A549 (cell line): Measurements from ENCODE around the gene C19orf47. TPM values are rescaled to one million over a fixed set of nuclear protein-coding genes. Genes with fewer than 3 reads are reported as not detected.

ENCODE experiments used
- ATAC-seq, 2 experiments: fragments of 200-7000 bp in 1 of 2; fragments of >200 bp in 1 of 2; cut with Nextera tagmentation in 1 of 2; cut with Tn5 transposase in 1 of 2; 3 replicates each; pipeline versions ENCODE4 v1.8.0 to v1.9.1; 2018 to 2020; ENCODE audit warnings: mild to moderate bottlenecking in 1 of 2, moderate library complexity in 1 of 2
- CTCF ChIA-PET: fragments of 300-600 bp; sonication (Branson Sonifier 250); formaldehyde crosslinking; extraction: SDS; loops from one replicate; lab custom pipeline; 2021; ENCODE audit warnings: antibody characterized with exemption, inconsistent platforms; lab: Yijun Ruan, JAX
- POLR2A ChIA-PET: fragments of 350-600 bp; formaldehyde crosslinking; extraction: SDS; loops from one replicate; lab custom pipeline; 2021; ENCODE audit warnings: antibody characterized with exemption, inconsistent platforms; lab: Yijun Ruan, JAX
- DNase-seq, 2 experiments: peaks; one replicate each; pipeline versions ENCODE4 v3.0.0 to v3.0.0-alpha.2; 2011 to 2016; ENCODE audit warnings: low read depth in 1 of 2, low spot score in 1 of 2
- FAIRE-seq: peaks from 2 replicates; lab custom pipeline; 2011; peaks lifted over from hg19 to GRCh38; lab: Jason Lieb, UNC
- H3K27ac ChIP-seq, 2 experiments: fragments of >200 bp; sonication (Bioruptor Twin); formaldehyde crosslinking; 3 replicates each; pipeline ENCODE4 v1.5.1; 2016 to 2017
- H3K4me1 ChIP-seq: fragments of >200 bp; sonication (Bioruptor Twin); formaldehyde crosslinking; 3 replicates; pipeline ENCODE4 v1.6.1; 2016
- H3K4me2 ChIP-seq: fragments of >200 bp; sonication (Bioruptor Twin); formaldehyde crosslinking; 3 replicates; pipeline ENCODE4 v1.6.1; 2016
- H3K4me3 ChIP-seq: fragments of >200 bp; sonication (Bioruptor Twin); formaldehyde crosslinking; 3 replicates; pipeline ENCODE4 v1.5.1; 2016
- H3K9me3 ChIP-seq: fragments of >200 bp; sonication (Bioruptor Twin); formaldehyde crosslinking; 3 replicates; pipeline ENCODE4 v1.6.1; 2016
- CBX2 ChIP-seq: fragments of 200-600 bp; sonication (generic); IDR thresholded peaks from 2 replicates; pipeline ENCODE4 v1.6.1; 2016; ENCODE audit warnings: low read depth, mild to moderate bottlenecking, borderline replicate concordance
- CEBPB ChIP-seq, 2 experiments: fragments of >200 bp in 1 of 2; sonication (Bioruptor Twin) in 1 of 2; formaldehyde crosslinking in 1 of 2; IDR thresholded peaks; 2 replicates each; pipeline ENCODE4 v1.6.1; 2012 to 2016
- CHD2 ChIP-seq: fragments of 150-350 bp; IDR thresholded peaks from 2 replicates; pipeline ENCODE4 v1.6.1; 2014; ENCODE audit warnings: low read length; ENCODE audit not compliant: partially characterized antibody
- CTCF ChIP-seq: fragments of >200 bp; sonication (Bioruptor Twin); formaldehyde crosslinking; IDR thresholded peaks from 3 replicates; pipeline ENCODE4 v1.5.1; 2016
- E2F6 ChIP-seq: IDR thresholded peaks from 2 replicates; pipeline ENCODE4 v1.6.1; 2012; ENCODE audit warnings: low read depth, borderline replicate concordance
- EHF ChIP-seq: fragments of 250-450 bp; sonication (Bioruptor Pico); IDR thresholded peaks from 2 replicates; pipeline ENCODE4 v1.5.0; 2020; ENCODE audit warnings: mild to moderate bottlenecking
- EHMT2 ChIP-seq: fragments of 200-600 bp; sonication (generic); IDR thresholded peaks from 2 replicates; pipeline ENCODE4 v1.6.1; 2016; ENCODE audit warnings: antibody characterized with exemption, low read depth, mild to moderate bottlenecking, moderate library complexity
- ELK1 ChIP-seq: fragments of 150-350 bp; IDR thresholded peaks from 2 replicates; pipeline ENCODE4 v1.6.1; 2014; ENCODE audit warnings: low read depth, mild to moderate bottlenecking, low read length
- FOSB ChIP-seq: fragments of 250-450 bp; sonication (Bioruptor Pico); IDR thresholded peaks from 2 replicates; pipeline ENCODE4 v1.5.0; 2020; ENCODE audit warnings: mild to moderate bottlenecking, moderate library complexity
- FOXS1 ChIP-seq: fragments of 250-450 bp; sonication (Bioruptor Pico); IDR thresholded peaks from 2 replicates; pipeline ENCODE4 v1.5.0; 2020; ENCODE audit warnings: mild to moderate bottlenecking, moderate library complexity
- GATA3 ChIP-seq: IDR thresholded peaks from 2 replicates; pipeline ENCODE4 v1.6.1; 2012; ENCODE audit warnings: borderline replicate concordance
- HEYL ChIP-seq: fragments of 250-450 bp; sonication (Bioruptor Pico); IDR thresholded peaks from 2 replicates; pipeline ENCODE4 v1.8.0; 2021; ENCODE audit warnings: mild to moderate bottlenecking, moderate library complexity
- HMGXB4 ChIP-seq: fragments of 250-450 bp; sonication (Bioruptor Pico); IDR thresholded peaks from 2 replicates; pipeline ENCODE4 v1.5.0; 2021; ENCODE audit warnings: mild to moderate bottlenecking, moderate library complexity, borderline replicate concordance
- HOXA7 ChIP-seq: fragments of 250-450 bp; sonication (Bioruptor Pico); IDR thresholded peaks from 2 replicates; pipeline ENCODE4 v1.5.0; 2020; ENCODE audit warnings: mild to moderate bottlenecking, moderate library complexity
- JUN ChIP-seq, 2 experiments: fragments of >200 bp; sonication (Bioruptor Twin); formaldehyde crosslinking; IDR thresholded peaks; 2 replicates in 1 of 2; 3 replicates in 1 of 2; pipeline ENCODE4 v1.6.1; 2016 to 2017
- JUNB ChIP-seq: fragments of >200 bp; sonication (Bioruptor Twin); formaldehyde crosslinking; IDR thresholded peaks from 2 replicates; pipeline ENCODE4 v1.6.1; 2016
- KDM1A ChIP-seq: fragments of 200-600 bp; sonication (generic); IDR thresholded peaks from 2 replicates; pipeline ENCODE4 v1.6.1; 2016; ENCODE audit warnings: low read depth, mild to moderate bottlenecking
- MAX ChIP-seq: IDR thresholded peaks from 2 replicates; pipeline ENCODE4 v1.6.1; 2012
- RAD21 ChIP-seq, 2 experiments: fragments of >200 bp in 1 of 2; sonication (Bioruptor Twin) in 1 of 2; formaldehyde crosslinking in 1 of 2; IDR thresholded peaks in 1 of 2; conservative IDR thresholded peaks in 1 of 2; 2 replicates in 1 of 2; 3 replicates in 1 of 2; pipeline ENCODE4 v1.6.1; 2012 to 2018; ENCODE audit warnings: inconsistent platforms in 1 of 2
- RCOR1 ChIP-seq: fragments of 150-350 bp; IDR thresholded peaks from 2 replicates; pipeline ENCODE4 v1.6.1; 2014; ENCODE audit warnings: antibody characterized with exemption, low read length, low read depth
- RFX5 ChIP-seq: fragments of 450-650 bp; IDR thresholded peaks from 2 replicates; pipeline ENCODE4 v1.7.1; 2014; ENCODE audit warnings: antibody characterized with exemption, mild to moderate bottlenecking, moderate library complexity
- SMC3 ChIP-seq: fragments of >200 bp; sonication (Bioruptor Twin); formaldehyde crosslinking; IDR thresholded peaks from 3 replicates; pipeline ENCODE4 v1.6.1; 2018; ENCODE audit warnings: inconsistent platforms
- TP53 ChIP-seq: fragments of 250-450 bp; sonication (Bioruptor Pico); IDR thresholded peaks from 2 replicates; pipeline ENCODE4 v1.5.0; 2021; ENCODE audit warnings: mild to moderate bottlenecking, moderate library complexity
- ZFP36 ChIP-seq: fragments of 450-650 bp; IDR thresholded peaks from 2 replicates; pipeline ENCODE4 v1.6.1; 2014; ENCODE audit warnings: borderline replicate concordance; ENCODE audit not compliant: partially characterized antibody
- ZNF302 ChIP-seq: fragments of 250-450 bp; sonication (Bioruptor Pico); IDR thresholded peaks from 2 replicates; pipeline ENCODE4 v1.9.0; 2021; ENCODE audit warnings: inconsistent platforms, mild to moderate bottlenecking, moderate library complexity
- ZSCAN20 ChIP-seq: fragments of 250-450 bp; sonication (Bioruptor Pico); IDR thresholded peaks from 2 replicates; pipeline ENCODE4 v1.8.0; 2022; ENCODE audit warnings: mild to moderate bottlenecking, moderate library complexity
- WGBS: methylation state at CpG from one replicate; pipeline ENCODE4 v1.1.6; 2017; ENCODE audit errors: missing lambda C conversion rate; 5-methylcytosine and 5-hydroxymethylcytosine counted together
- polyA plus RNA-seq, 4 experiments: library from polyadenylated mRNA; depleted of rRNA in 3 of 4; stranded (reverse); fragments of >200 nt; fragmentation: RNase III in 1 of 4; extraction: RNeasy Plus Mini Kit Qiagen cat#74134 plus additional on column Dnase treatment in 1 of 4; gene quantifications; 2 replicates in 3 of 4; 3 replicates in 1 of 4; pipeline ENCODE4 v1.2.3, GENCODE V29; 2011 to 2017

Gene C19orf47
- polyA plus RNA-seq, 2 of the 4 experiments (the other 2 are of a cell fraction), result 25.7 to 39.8 TPM

- DNase-seq, result no peak
- Histone ChIP-seq H3K4me2 (no peak overlapping the region), H3K4me3 (no peak overlapping the region), H3K4me1 (no peaks in the 10 kb centered on the region), H3K9me3 (no peaks in the 10 kb centered on the region), H3K27ac (no peak overlapping the region)
- POLR2A ChIA-PET, result interaction anchor here (0.9 to 2.1 kb wide), 2 partner anchors 26 to 31 kb away, joined by 6 to 8 read pairs; partner anchors contain the start of gene SERTAD1
- no peak for FAIRE-seq
- CTCF ChIA-PET, result interaction anchor here (0.6 to 4.3 kb wide), 13 partner anchors 9 to 241 kb away, joined by 3 to 35 read pairs (median 5); partner anchors contain the start of gene SERTAD1
- 70% methylated on average over 13 of the region's 13 CpGs for WGBS
- no peak for TF ChIP-seq RFX5
- no peak for TF ChIP-seq CEBPB (IDR thresholded peaks at IDR 0.05)
- no peak for TF ChIP-seq ZNF302
- no peak for TF ChIP-seq JUNB
- no peak for TF ChIP-seq EHF (CRISPR knock-in tag)
- no peak for TF ChIP-seq RCOR1
- ATAC-seq, result no peak
These were observed 46.6 kb upstream of the C19orf47 start for GRCh38 chr19:40394816-40395210.

GRCh38 chr19:40393894-40394815 lies 46.0 kb upstream of the C19orf47 start:
- CTCF ChIA-PET, result interaction anchor here (0.7 to 4.3 kb wide), 11 partner anchors 7 to 241 kb away, joined by 3 to 35 read pairs (median 5); no protein-coding TSS in a partner anchor
- no peak overlapping the region for H3K4me2 ChIP-seq
- POLR2A ChIA-PET, result interaction anchor here (0.9 to 2.1 kb wide), 2 partner anchors 26 to 32 kb away, joined by 6 to 8 read pairs; partner anchors contain the start of gene SERTAD1
- H3K4me3 ChIP-seq, result no peak overlapping the region
- FAIRE-seq (no peak), DNase-seq (no peak), ATAC-seq (no peak)
- TF ChIP-seq HOXA7 (CRISPR knock-in tag) (no peak), EHMT2 (no peak), RAD21 (conservative IDR thresholded peaks at IDR 0.05 in 1 of 2, IDR thresholded peaks at IDR 0.05 in 1 of 2) (no peak), FOXS1 (CRISPR knock-in tag) (no peak), ZSCAN20 (CRISPR knock-in tag) (no peak), RCOR1 (no peak)
- H3K27ac ChIP-seq, result no peak overlapping the region; a peak in 1 of 6 replicates
- whole genome bisulfite sequencing, result 82% methylated on average over 38 of the region's 41 CpGs
- H3K9me3 ChIP-seq, result no peaks in the 10 kb centered on the region
- H3K4me1 ChIP-seq, result no peaks in the 10 kb centered on the region

GRCh38 chr19:40392894-40393517 lies 44.8 kb upstream of the C19orf47 start:
- Histone ChIP-seq H3K4me3 (no peak overlapping the region), H3K9me3 (no peaks in the 10 kb centered on the region), H3K4me1 (no peaks in the 10 kb centered on the region), H3K27ac (peak overlapping the region in 1 of 2 experiments; percentile 7; a peak in 2 of 6 replicates), H3K4me2 (no peak overlapping the region)
- POLR2A ChIA-PET, result no interaction called here
- 34% methylated on average over 9 of the region's 9 CpGs for WGBS
- ATAC-seq (peak; percentile 78 to 89), DNase-seq (peak; percentile 67 to 81), FAIRE-seq (peak; percentile 61)
- CTCF ChIA-PET, result interaction anchor here (0.7 to 1.5 kb wide), 11 partner anchors 8 to 242 kb away, joined by 3 to 5 read pairs (median 3); partner anchors contain the start of gene SERTAD1
- no peak for TF ChIP-seq HMGXB4 (CRISPR knock-in tag)
- no peak for TF ChIP-seq MAX
- peak; percentile 57 for TF ChIP-seq ZFP36
- TF ChIP-seq FOSB (CRISPR knock-in tag), result no peak
- no peak for TF ChIP-seq CBX2
- peak; percentile 55 for TF ChIP-seq SMC3
- TF ChIP-seq JUN (IDR thresholded peaks at IDR 0.05), result no peak
- TF ChIP-seq TP53, result no peak
- no peak for TF ChIP-seq GATA3
- TF ChIP-seq HEYL (CRISPR knock-in tag), result no peak
- no peak for TF ChIP-seq E2F6
- TF ChIP-seq KDM1A, result no peak
- no peak for TF ChIP-seq CHD2
- TF ChIP-seq CTCF, result peak; percentile 49
- TF ChIP-seq ELK1, result no peak
